ENCODE data around the gene SPSB2. TPM values are rescaled to one million over a fixed set of nuclear protein-coding genes. Genes with fewer than 3 reads are reported as not detected.

The SPSB2 gene
- total and polyA plus RNA-seq, 8 donors, result 5.1 to 24.0 (median 9.9) TPM; not detected in 1

GRCh38 chr12:6851921-6852650 is 21.0 kb downstream of the SPSB2 start, which contains the start of gene USP5:
TSS of gene USP5 (plus strand) at chr12:6852150. CDS start at chr12:6852180, 30 bp downstream.
- Histone ChIP-seq H3K4me3 (peak within 1 kb of the TSS; percentile 66 to 84 (median 66)), H3K9me3 (no peaks in the 10 kb centered on the region), H3K36me3 (peaks cover 18 to 43% (median 35%) of the 10 kb centered on the region in 4 donors), H3K27me3 (no peaks in the 10 kb centered on the region), H3K27ac (peak within 1 kb of the TSS; percentile 88 to 96 (median 95)), H3K4me1 (peaks cover 9 to 37% (median 25%) of the 10 kb centered on the region in 4 donors)
- intact Hi-C loops (cut with DNase I; ENCODE audit: low total_unique reads), result no loop called here
- TF ChIP-seq POLR2AphosphoS5 (IDR thresholded peaks at IDR 0.05) (peak in 2 of 3 donors; percentile 80 to 92), CTCF (IDR thresholded peaks at IDR 0.05) (peak in 1 of 7 experiments; percentile 25), POLR2A (IDR thresholded peaks at IDR 0.05) (no peak)
- DNase-seq, result peak; percentile 99 to 100
- 0 to 1% (median 0%) methylated on average over 39 to 65 of the region's 65 CpGs for WGBS, 5 donors

- H3K27ac ChIP-seq, result peak within 1 kb of the TSS; percentile 88 to 96 (median 95)
- peaks cover 9 to 37% (median 25%) of the 10 kb centered on the region in 4 donors for H3K4me1 ChIP-seq
- intact Hi-C loops (cut with DNase I; ENCODE audit: low total_unique reads), result no loop called here
- H3K36me3 ChIP-seq, result peaks cover 11 to 43% (median 35%) of the 10 kb centered on the region in 4 donors
- peak; percentile 98 to 99 for DNase-seq
- TF ChIP-seq POLR2A (IDR thresholded peaks at IDR 0.05) (peak in 2 of 4 donors; percentile 83 to 92), EP300 (IDR thresholded peaks at IDR 0.05) (no peak), POLR2AphosphoS5 (IDR thresholded peaks at IDR 0.05) (peak; percentile 80 to 99 (median 99))
- H3K9me3 ChIP-seq, result no peaks in the 10 kb centered on the region
- no peaks in the 10 kb centered on the region for H3K27me3 ChIP-seq
- WGBS, 5 donors, result 0 to 1% (median 0%) methylated on average over 37 of the region's 37 CpGs
- peak within 1 kb of the TSS; percentile 66 to 84 (median 66) for H3K4me3 ChIP-seq
Observed at GRCh38 chr12:6851153-6851920, 21.8 kb downstream of the SPSB2 start, which contains the start of gene CDCA3. TSS of gene CDCA3 (minus strand) at chr12:6851286. CDS start at chr12:6850952, 334 bp downstream.

- WGBS, 5 donors, result 24 to 39% (median 35%) methylated on average over 16 of the region's 16 CpGs
- peaks cover 5 to 43% (median 35%) of the 10 kb centered on the region in 4 donors for H3K36me3 ChIP-seq
- no peaks in the 10 kb centered on the region for H3K27me3 ChIP-seq
- intact Hi-C loops (cut with DNase I; ENCODE audit: low total_unique reads), result no loop called here
- peak overlapping the region in 4 of 5 donors; percentile 88 to 96 (median 94) for H3K27ac ChIP-seq
- peak overlapping the region; percentile 66 to 84 (median 66) for H3K4me3 ChIP-seq
- DNase-seq, result no peak
- H3K4me1 ChIP-seq, result peaks cover 9 to 37% (median 25%) of the 10 kb centered on the region in 4 donors
- no peak for TF ChIP-seq EP300 (IDR thresholded peaks at IDR 0.05)
- TF ChIP-seq POLR2AphosphoS5 (IDR thresholded peaks at IDR 0.05), result no peak
- TF ChIP-seq CTCF (IDR thresholded peaks at IDR 0.05), result no peak
- TF ChIP-seq POLR2A (IDR thresholded peaks at IDR 0.05), result no peak
- H3K9me3 ChIP-seq, result no peaks in the 10 kb centered on the region
Observed at GRCh38 chr12:6850796-6851152, 22.3 kb downstream of the SPSB2 start.

- H3K4me3 ChIP-seq, result peak overlapping the region in 1 of 4 donors; percentile 84
- intact Hi-C loops (cut with DNase I; ENCODE audit: low total_unique reads), result no loop called here
- H3K27ac ChIP-seq, result no peak overlapping the region
Observed at GRCh38 chr12:6849976-6850560, 23.0 kb downstream of the SPSB2 start.

More at GRCh38 chr12:6849976-6850560, 23.0 kb downstream of the SPSB2 start:
- Histone ChIP-seq H3K9me3 (no peaks in the 10 kb centered on the region), H3K36me3 (peaks cover 0 to 43% (median 35%) of the 10 kb centered on the region in 4 donors), H3K27me3 (no peaks in the 10 kb centered on the region), H3K4me1 (peaks cover 9 to 37% (median 25%) of the 10 kb centered on the region in 4 donors)
- DNase-seq, result no peak
- TF ChIP-seq EP300 (IDR thresholded peaks at IDR 0.05) (no peak), POLR2A (IDR thresholded peaks at IDR 0.05) (no peak), CTCF (IDR thresholded peaks at IDR 0.05) (no peak), POLR2AphosphoS5 (IDR thresholded peaks at IDR 0.05) (no peak)
- WGBS, 5 donors, result 75 to 84% (median 79%) methylated on average over 10 of the region's 10 CpGs
